Omental fat pad (tissue), 4 donors: Measurements from ENCODE around the gene RBP2. TPM values are rescaled to one million over a fixed set of nuclear protein-coding genes. Genes with fewer than 3 reads are reported as not detected.

ENCODE experiments used
- ATAC-seq: fragments of 150-250 bp; one replicate; pipeline ENCODE4 v1.9.1; 2016; ENCODE audit warnings: mild to moderate bottlenecking, moderate library complexity; ENCODE audit not compliant: low FRiP score
- DNase-seq: peaks from one replicate; pipeline ENCODE4 v3.0.0-alpha.2; 2019; ENCODE audit warnings: low spot score
- total RNA-seq, 4 donors: library from RNA; depleted of rRNA; stranded (reverse); fragments of >200 nt; gene quantifications; one replicate each; pipeline ENCODE4 v1.1.0, GENCODE V29; 2016
- TF ChIP-seq, protein P1 (sequence below), 3 donors: fragments of 450-650 bp; IDR thresholded peaks; one replicate each; pipeline ENCODE4 v1.5.1; 2016 to 2017; ENCODE audit warnings: antibody characterized with exemption in 3 of 3, mild to moderate bottlenecking in 3 of 3, moderate library complexity in 2 of 3

The RBP2 gene
- total RNA-seq, 4 donors from 2014 or later: not detected

DNA sequence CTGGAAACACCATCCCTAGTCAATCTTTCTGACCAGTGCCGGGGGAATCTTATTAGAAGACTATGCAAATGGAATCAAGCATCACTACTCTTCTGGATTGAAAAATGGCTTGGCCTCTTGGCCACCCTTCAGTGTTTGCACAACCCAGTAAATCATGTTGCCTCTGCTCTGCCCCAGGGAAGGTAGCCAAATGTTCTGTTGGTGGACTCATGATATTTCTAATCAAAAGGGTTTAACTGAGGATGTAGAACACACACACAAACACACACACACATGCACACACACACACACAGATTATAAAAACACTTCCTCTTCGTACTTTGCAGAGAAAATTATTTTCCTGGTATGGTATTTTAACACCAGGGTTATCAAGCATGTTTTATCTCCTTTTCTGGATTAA lies 7.9 kb downstream of the RBP2 start:
- TF ChIP-seq, protein P1, sequence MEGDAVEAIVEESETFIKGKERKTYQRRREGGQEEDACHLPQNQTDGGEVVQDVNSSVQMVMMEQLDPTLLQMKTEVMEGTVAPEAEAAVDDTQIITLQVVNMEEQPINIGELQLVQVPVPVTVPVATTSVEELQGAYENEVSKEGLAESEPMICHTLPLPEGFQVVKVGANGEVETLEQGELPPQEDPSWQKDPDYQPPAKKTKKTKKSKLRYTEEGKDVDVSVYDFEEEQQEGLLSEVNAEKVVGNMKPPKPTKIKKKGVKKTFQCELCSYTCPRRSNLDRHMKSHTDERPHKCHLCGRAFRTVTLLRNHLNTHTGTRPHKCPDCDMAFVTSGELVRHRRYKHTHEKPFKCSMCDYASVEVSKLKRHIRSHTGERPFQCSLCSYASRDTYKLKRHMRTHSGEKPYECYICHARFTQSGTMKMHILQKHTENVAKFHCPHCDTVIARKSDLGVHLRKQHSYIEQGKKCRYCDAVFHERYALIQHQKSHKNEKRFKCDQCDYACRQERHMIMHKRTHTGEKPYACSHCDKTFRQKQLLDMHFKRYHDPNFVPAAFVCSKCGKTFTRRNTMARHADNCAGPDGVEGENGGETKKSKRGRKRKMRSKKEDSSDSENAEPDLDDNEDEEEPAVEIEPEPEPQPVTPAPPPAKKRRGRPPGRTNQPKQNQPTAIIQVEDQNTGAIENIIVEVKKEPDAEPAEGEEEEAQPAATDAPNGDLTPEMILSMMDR (IDR thresholded peaks at IDR 0.05): no peak
- DNase-seq: no peak
- ATAC-seq: peak; percentile 66

DNA sequence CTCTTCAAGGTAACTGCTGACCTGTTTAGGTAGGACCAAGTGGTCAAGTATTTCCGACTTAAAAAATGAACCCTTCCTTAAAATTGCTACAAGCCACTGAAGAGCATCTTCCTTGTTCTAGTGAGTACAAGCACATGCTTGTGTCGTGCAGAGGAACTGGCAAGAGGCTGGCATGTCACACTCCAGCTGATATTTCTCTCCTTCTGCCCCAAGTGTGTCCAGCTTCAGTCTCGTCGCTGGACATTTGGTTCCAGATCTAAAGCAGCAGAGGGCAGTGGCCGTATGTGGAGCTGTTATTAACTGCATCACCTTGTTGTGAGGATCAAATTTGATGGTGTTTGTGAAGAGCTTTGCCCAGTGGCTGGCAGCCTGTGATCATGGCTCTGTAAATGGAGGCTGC lies 10.0 kb downstream of the RBP2 start:
- TF ChIP-seq, protein P1 (IDR thresholded peaks at IDR 0.05): no peak
- ATAC-seq: no peak
- no peak for DNase-seq

DNA sequence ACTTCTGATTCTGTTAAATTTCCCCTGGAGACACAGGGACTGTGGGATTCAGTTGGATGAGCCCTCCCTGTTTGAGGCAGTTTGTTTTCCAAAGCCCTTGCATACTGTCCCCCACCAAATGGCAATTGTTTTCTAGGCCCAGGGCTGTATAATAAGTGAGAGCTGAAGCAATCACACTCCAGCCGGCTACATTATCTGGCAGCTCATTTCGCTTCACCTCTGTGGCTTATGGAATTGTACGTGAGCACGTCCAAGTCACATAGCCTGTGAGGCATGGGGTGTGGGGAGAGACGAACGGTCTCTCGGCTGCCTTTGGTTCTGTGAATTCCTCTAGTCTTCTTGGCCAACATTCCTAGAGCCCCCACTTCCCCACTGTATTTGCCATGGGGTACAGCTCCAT lies 10.7 kb downstream of the RBP2 start:
- ATAC-seq (no peak), DNase-seq (no peak)
- TF ChIP-seq, protein P1 (IDR thresholded peaks at IDR 0.05): no peak

DNA sequence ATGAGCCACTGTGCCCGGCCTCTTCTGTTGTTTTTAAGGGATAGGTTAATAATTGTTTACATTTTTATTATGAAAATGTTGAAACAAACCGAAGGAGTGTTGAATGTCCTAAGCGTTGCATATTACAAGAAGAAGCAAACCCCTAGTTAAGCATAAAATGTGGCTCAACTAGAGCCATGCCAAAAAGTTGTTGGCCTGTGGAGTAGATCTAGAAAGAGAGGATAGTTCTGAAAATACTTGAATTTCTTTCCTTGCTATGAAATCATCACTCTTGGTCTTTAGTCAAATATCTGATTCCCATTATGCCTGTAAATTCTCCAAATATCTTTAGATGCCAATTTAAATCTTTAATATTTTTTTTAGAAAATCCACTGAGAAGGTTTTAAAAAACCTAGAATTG lies 12.8 kb downstream of the RBP2 start:
- ATAC-seq (no peak), DNase-seq (no peak)
- TF ChIP-seq, protein P1 (IDR thresholded peaks at IDR 0.05): no peak

DNA sequence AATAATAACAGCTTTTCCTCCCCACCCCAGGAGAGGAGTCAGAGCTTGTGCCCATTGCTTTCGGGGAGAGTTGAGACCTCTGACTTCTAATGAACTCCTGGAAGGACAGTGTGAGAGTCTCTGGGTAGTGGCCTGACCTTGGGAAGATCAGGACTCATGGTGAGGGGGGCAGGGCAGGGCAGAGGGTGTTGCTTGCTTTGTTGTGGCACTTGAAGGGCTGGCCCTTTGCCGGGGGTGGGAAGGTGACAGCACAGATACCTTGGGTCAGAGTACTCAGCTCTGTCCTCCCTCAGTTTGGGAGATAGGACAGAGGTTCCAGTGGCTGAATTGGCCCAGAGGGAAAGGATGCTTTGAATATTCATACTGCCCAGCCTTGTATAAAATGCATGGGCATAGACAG lies 15.8 kb downstream of the RBP2 start:
- TF ChIP-seq, protein P1 (IDR thresholded peaks at IDR 0.05): no peak
- no peak for DNase-seq
- no peak for ATAC-seq

DNA sequence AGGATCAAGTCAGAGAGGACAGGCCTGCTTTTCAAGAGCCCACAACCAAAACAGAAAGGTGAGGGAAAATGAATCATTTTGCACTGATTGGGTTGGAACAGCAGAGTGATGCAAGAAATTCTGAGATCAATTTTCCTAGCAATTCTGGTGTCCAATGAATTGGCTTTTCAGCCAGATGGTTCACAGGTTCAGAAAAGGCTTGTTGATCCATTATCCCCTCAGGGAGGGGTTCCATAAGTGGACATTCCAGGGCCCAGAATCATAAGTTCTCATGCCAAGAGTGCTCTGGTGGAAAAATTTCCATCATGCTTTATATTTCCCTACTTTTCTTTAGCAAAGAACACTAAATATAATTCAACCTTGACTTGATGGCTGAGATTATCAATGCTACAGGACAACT lies 16.2 kb downstream of the RBP2 start:
- TF ChIP-seq, protein P1 (IDR thresholded peaks at IDR 0.05): no peak
- DNase-seq: no peak
- no peak for ATAC-seq

DNA sequence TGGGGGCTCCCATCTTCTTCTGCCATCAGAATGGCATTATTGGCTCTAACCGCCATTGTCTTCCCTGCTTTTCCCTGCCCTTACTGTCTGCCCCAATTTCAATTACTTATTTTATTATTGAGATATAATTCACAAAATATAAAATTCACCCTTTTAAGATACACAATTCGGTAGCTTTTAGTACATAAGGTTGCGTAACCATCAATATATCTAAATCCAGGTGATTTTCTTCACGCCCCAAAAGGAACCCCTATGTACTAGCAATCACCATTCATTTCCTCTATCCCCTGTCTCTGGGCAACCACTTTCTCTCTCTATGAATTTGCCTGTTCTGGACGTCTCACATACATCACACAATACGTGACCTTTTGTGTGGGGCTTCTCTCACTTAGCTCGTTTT lies 18.0 kb downstream of the RBP2 start:
- ATAC-seq (no peak), DNase-seq (no peak)
- TF ChIP-seq, protein P1 (IDR thresholded peaks at IDR 0.05): no peak
